ENCODE data around the gene SNAPIN. TPM values are rescaled to one million over a fixed set of nuclear protein-coding genes. Genes with fewer than 3 reads are reported as not detected.

SNAPIN gene
- polyA plus RNA-seq, 1 donor = 30.9 TPM

DNA sequence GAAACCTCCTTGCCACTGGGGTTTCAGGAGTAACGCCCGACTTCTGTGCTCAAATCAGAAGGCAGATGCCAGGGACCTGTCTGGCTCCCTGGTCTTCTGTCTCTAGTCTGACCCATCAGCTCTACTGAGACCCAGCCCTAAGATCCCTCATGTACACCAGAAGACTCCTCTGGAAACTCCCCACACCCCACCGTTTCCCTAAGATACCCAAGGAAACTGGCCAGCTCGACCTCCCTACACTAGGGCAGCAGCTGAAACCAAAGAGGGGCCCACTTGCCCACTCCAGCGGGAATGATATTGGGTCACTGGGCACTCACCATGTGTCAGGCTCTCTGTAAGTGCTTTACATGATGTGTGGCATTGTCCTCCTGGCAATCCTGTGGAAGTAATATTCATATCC is 45.1 kb upstream of the SNAPIN start:
- Histone ChIP-seq H3K27ac (ENCODE audit: low read length) (peak overlapping the region; percentile 94), H3K36me3 (ENCODE audit: control insufficient read depth, insufficient read depth, low read length) (no peaks in the 10 kb centered on the region), H3K27me3 (ENCODE audit: control insufficient read depth, insufficient read depth, low read length) (no peaks in the 10 kb centered on the region), H3K4me3 (ENCODE audit: low read length) (peak overlapping the region; percentile 76), H3K9me3 (ENCODE audit: control insufficient read depth, low read depth, low read length) (no peaks in the 10 kb centered on the region), H3K4me1 (ENCODE audit: control insufficient read depth, insufficient read depth, low read length) (peaks cover 70% of the 10 kb centered on the region)
- no CpG with 5 or more reads among the region's 5 CpGs for WGBS (ENCODE audit: insufficient coverage, low lambda C conversion rate)
- DNase-seq = no peak

DNA sequence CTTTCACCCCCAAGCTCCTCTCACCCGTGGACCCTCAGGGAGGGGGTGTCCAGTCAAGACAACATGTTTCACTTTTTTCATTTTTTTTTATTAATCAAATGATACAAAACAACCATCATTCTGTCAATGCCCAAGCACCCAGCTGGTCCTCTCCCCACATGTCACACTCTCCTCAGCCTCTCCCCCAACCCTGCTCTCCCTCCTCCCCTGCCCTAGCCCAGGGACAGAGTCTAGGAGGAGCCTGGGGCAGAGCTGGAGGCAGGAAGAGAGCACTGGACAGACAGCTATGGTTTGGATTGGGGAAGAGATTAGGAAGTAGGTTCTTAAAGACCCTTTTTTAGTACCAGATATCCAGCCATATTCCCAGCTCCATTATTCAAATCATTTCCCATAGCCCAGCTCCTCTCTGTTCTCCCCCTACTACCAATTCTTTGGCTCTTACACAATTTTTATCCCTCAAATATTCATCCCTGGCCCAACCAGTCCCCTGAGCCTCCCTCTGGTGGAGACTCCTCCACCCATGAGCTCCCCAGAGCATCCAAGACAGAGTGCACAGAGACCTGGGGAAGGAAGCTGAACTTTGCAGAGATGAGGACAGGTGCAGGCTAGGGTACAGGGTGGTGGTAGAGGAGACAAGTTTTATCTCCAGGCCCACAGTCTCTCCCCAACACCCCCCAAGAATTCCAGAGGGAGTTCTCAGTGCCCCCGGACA is 44.2 kb upstream of the SNAPIN start:
- peak overlapping the region; percentile 8 for H3K27ac ChIP-seq (ENCODE audit: low read length)
- H3K4me3 ChIP-seq (ENCODE audit: low read length) = peak overlapping the region; percentile 65
- no peaks in the 10 kb centered on the region for H3K27me3 ChIP-seq (ENCODE audit: control insufficient read depth, insufficient read depth, low read length)
- peak in 1 of 2 donors; percentile 46 for DNase-seq
- peaks cover 4% of the 10 kb centered on the region for H3K36me3 ChIP-seq (ENCODE audit: control insufficient read depth, insufficient read depth, low read length)
- 67% methylated on average over 1 of the region's 2 CpGs for WGBS (ENCODE audit: insufficient coverage, low lambda C conversion rate)
- H3K4me1 ChIP-seq (ENCODE audit: control insufficient read depth, insufficient read depth, low read length) = peaks cover 62% of the 10 kb centered on the region
- H3K9me3 ChIP-seq (ENCODE audit: control insufficient read depth, low read depth, low read length) = no peaks in the 10 kb centered on the region

DNA sequence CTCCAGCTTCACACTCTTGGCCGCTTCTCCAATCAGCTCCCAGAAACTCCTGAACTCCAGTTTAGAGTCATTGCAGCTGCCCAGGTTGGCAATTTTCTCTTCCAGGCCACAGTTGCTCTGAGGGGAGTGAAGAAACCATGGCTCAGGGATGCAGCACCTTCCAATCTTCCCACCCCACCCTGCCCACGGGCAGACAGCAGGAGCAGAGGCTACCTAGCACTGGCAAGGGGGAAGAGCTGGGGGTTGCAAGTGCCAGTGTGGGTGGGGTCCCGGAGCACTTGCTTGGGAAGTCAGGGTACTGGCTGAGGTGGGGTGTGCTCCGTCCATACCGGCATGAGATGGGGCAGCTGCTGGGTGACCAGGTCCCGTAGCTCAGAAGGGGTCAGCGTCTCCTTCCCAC is 43.6 kb upstream of the SNAPIN start:
- Histone ChIP-seq H3K36me3 (ENCODE audit: control insufficient read depth, insufficient read depth, low read length) (peaks cover 4% of the 10 kb centered on the region), H3K4me1 (ENCODE audit: control insufficient read depth, insufficient read depth, low read length) (peaks cover 57% of the 10 kb centered on the region), H3K4me3 (ENCODE audit: low read length) (peak overlapping the region; percentile 65), H3K27ac (ENCODE audit: low read length) (peak overlapping the region; percentile 8), H3K9me3 (ENCODE audit: control insufficient read depth, low read depth, low read length) (no peaks in the 10 kb centered on the region), H3K27me3 (ENCODE audit: control insufficient read depth, insufficient read depth, low read length) (no peaks in the 10 kb centered on the region)
- WGBS (ENCODE audit: insufficient coverage, low lambda C conversion rate) = no CpG with 5 or more reads among the region's 7 CpGs
- no peak for DNase-seq

DNA sequence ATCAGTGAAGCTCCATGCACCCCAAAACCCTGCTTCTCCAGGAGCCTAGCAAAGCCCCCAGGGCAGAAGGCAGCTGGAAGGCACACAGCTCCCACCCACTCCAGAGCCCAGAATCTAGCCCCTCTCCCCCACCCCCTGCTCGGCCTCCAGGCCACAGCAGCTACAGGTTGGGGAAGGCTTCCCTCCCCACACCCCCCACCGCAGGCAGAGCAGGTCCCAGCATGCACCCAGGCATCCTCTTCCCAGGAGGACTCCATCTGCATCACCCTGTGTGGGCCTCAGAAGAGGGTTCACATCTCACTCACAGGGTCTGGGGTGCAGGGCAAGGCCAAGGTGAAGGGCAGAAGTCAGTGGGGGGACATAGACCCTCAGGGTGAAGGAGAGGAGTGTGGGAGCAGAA is 43.1 kb upstream of the SNAPIN start:
- Histone ChIP-seq H3K4me1 (ENCODE audit: control insufficient read depth, insufficient read depth, low read length) (peaks cover 52% of the 10 kb centered on the region), H3K27me3 (ENCODE audit: control insufficient read depth, insufficient read depth, low read length) (no peaks in the 10 kb centered on the region), H3K4me3 (ENCODE audit: low read length) (peak overlapping the region; percentile 65), H3K27ac (ENCODE audit: low read length) (peak overlapping the region; percentile 94), H3K9me3 (ENCODE audit: control insufficient read depth, low read depth, low read length) (no peaks in the 10 kb centered on the region), H3K36me3 (ENCODE audit: control insufficient read depth, insufficient read depth, low read length) (peaks cover 4% of the 10 kb centered on the region)
- no CpG with 5 or more reads among the region's 2 CpGs for WGBS (ENCODE audit: insufficient coverage, low lambda C conversion rate)
- no peak for DNase-seq

DNA sequence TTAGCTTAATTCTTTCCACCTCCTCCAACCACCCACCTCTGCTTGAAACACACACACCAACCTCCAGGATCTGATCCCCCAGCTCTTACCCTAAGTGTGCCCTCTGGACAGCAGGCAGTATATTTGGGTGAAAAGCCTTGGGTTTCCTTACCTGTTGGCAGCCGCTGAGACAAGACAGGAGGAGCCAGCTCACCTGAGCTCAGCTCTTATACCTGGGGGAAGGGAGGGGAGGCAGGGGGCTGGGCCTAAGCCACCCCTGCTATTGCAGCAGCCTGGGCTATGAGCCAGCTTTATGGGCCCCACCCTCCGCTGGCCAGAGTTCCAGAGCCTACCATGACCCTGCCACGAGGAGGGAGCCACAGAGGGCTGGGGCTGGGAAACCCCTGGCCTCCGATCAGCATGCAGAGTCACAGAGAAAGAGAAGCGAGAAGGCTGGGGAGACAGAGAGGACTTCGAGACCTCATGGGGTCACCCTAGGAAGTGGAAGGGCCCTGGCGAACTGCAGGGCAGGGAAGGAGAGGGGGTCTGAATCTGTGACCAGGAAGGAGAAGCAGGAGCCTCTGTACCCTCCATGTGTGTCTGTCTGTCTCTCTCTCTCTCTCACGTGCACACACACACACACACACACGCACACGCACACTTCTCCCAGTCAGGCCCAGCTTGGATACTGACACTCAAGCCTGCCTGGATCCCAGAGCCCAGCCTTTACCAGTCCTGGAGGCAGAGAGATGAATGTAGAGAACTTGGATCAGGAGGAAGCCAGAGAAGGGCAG is 42.2 kb upstream of the SNAPIN start, which contains the start of gene S100A14:
TSS of gene S100A14 (minus strand) at position 182 of the 773 bp plus-strand sequence. CDS start 467 bp downstream, outside the sequence.
- Histone ChIP-seq H3K36me3 (ENCODE audit: control insufficient read depth, insufficient read depth, low read length) (peaks cover 4% of the 10 kb centered on the region), H3K4me3 (ENCODE audit: low read length) (peak within 1 kb of the TSS; percentile 65), H3K9me3 (ENCODE audit: control insufficient read depth, low read depth, low read length) (no peaks in the 10 kb centered on the region), H3K27me3 (ENCODE audit: control insufficient read depth, insufficient read depth, low read length) (no peaks in the 10 kb centered on the region), H3K4me1 (ENCODE audit: control insufficient read depth, insufficient read depth, low read length) (peaks cover 44% of the 10 kb centered on the region), H3K27ac (ENCODE audit: low read length) (peak within 1 kb of the TSS; percentile 94)
- DNase-seq = peak; percentile 95 to 97
- no CpG with 5 or more reads among the region's 10 CpGs for WGBS (ENCODE audit: insufficient coverage, low lambda C conversion rate)

DNA sequence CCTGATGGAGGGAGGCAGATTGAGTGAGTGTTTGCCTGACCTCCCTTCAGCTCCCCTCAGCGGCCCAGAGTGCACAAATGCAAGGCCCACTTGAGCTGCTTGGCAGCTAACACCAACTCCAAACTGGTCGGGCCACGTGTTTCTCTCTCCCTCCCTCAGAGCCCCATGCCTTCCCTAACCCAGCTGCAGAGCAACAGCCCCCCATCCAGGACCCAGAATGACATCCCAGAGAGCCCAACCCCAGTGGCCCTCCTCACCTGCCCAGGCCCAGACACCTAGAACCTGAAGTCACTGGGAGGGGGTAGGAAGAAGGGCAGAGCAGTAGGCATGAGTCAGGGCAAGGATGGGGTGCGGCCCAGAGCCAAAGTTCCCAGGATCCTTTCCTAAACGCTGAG is 41.6 kb upstream of the SNAPIN start:
- Histone ChIP-seq H3K36me3 (ENCODE audit: control insufficient read depth, insufficient read depth, low read length) (peaks cover 4% of the 10 kb centered on the region), H3K9me3 (ENCODE audit: control insufficient read depth, low read depth, low read length) (no peaks in the 10 kb centered on the region), H3K27me3 (ENCODE audit: control insufficient read depth, insufficient read depth, low read length) (no peaks in the 10 kb centered on the region), H3K27ac (ENCODE audit: low read length) (peak overlapping the region; percentile 94), H3K4me3 (ENCODE audit: low read length) (no peak overlapping the region), H3K4me1 (ENCODE audit: control insufficient read depth, insufficient read depth, low read length) (peaks cover 41% of the 10 kb centered on the region)
- 40% methylated on average over 1 of the region's 5 CpGs for WGBS (ENCODE audit: insufficient coverage, low lambda C conversion rate)
- no peak for DNase-seq

DNA sequence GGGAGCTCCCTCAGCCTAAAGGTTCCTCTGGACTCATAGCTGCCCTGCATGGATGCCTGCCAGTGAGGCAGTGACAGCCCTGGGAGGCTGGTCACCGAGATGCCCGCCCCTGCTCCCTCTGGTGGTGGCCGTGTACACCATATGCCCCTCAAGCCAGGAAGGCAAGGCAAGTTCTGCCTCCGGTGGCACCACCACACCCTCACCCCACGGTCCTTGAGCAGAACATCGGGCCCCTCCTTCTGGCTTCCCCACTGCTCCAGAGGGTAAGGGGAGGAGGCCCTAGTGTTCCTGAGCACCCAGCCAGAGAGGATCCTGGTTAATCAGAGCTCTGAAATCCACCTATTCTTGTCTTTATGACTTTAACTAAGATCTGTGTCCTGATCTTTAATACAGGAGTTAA is 40.8 kb upstream of the SNAPIN start:
- Histone ChIP-seq H3K27ac (ENCODE audit: low read length) (peak overlapping the region; percentile 94), H3K4me3 (ENCODE audit: low read length) (no peak overlapping the region), H3K9me3 (ENCODE audit: control insufficient read depth, low read depth, low read length) (no peaks in the 10 kb centered on the region), H3K4me1 (ENCODE audit: control insufficient read depth, insufficient read depth, low read length) (peaks cover 41% of the 10 kb centered on the region), H3K27me3 (ENCODE audit: control insufficient read depth, insufficient read depth, low read length) (no peaks in the 10 kb centered on the region), H3K36me3 (ENCODE audit: control insufficient read depth, insufficient read depth, low read length) (peaks cover 4% of the 10 kb centered on the region)
- no CpG with 5 or more reads among the region's 6 CpGs for WGBS (ENCODE audit: insufficient coverage, low lambda C conversion rate)
- DNase-seq = peak; percentile 58 to 68

DNA sequence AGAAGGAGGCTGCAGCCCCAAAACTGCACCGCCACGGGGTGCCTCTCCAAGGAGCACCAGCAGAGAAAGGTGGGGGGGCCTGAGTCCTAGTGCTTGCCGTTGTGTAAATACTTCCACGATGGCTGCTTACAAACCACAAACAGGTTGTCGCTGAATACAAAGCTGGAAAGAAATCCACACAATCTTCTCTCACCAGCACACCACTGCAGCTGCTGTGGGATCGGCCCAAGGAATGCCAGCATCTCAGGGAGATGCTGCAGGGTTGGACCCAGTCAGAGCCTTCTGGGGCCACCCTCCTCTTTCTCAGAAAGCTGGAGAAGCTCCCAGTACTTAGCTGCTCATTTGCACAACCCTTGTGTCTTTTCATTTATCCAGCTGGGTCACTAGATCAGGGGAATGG is 39.3 kb upstream of the SNAPIN start:
- WGBS (ENCODE audit: insufficient coverage, low lambda C conversion rate) = no CpG with 5 or more reads among the region's 6 CpGs
- no peak for DNase-seq
- H3K27me3 ChIP-seq (ENCODE audit: control insufficient read depth, insufficient read depth, low read length) = no peaks in the 10 kb centered on the region
- peaks cover 31% of the 10 kb centered on the region for H3K4me1 ChIP-seq (ENCODE audit: control insufficient read depth, insufficient read depth, low read length)
- H3K4me3 ChIP-seq (ENCODE audit: low read length) = no peak overlapping the region
- no peak overlapping the region for H3K27ac ChIP-seq (ENCODE audit: low read length)
- H3K36me3 ChIP-seq (ENCODE audit: control insufficient read depth, insufficient read depth, low read length) = peaks cover 13% of the 10 kb centered on the region
- H3K9me3 ChIP-seq (ENCODE audit: control insufficient read depth, low read depth, low read length) = no peaks in the 10 kb centered on the region

DNA sequence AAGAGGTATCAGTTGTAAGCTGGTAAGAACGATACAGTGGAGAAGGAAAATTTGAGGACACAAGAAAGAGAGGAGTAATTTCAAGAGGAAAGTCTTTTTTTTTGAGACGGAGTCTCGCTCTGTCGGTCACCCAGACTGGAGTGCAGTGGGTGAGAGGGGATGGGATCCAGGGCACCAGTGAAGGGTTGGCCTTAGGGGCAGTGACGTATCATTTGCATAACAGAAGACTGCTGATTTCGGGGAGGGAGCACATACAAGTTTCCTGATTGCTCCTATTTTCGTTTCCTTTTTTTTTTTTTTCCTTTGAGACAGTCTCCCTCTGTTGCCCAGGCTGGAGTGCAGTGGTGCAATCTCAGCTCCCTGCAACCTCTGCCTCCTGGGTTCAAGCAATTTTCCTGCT is 35.4 kb upstream of the SNAPIN start:
- DNase-seq = no peak
- Histone ChIP-seq H3K36me3 (ENCODE audit: control insufficient read depth, insufficient read depth, low read length) (peaks cover 20% of the 10 kb centered on the region), H3K27ac (ENCODE audit: low read length) (no peak overlapping the region), H3K4me1 (ENCODE audit: control insufficient read depth, insufficient read depth, low read length) (peaks cover 17% of the 10 kb centered on the region), H3K27me3 (ENCODE audit: control insufficient read depth, insufficient read depth, low read length) (no peaks in the 10 kb centered on the region), H3K9me3 (ENCODE audit: control insufficient read depth, low read depth, low read length) (no peaks in the 10 kb centered on the region), H3K4me3 (ENCODE audit: low read length) (no peak overlapping the region)
- WGBS (ENCODE audit: insufficient coverage, low lambda C conversion rate) = 86% methylated on average over 5 of the region's 7 CpGs

DNA sequence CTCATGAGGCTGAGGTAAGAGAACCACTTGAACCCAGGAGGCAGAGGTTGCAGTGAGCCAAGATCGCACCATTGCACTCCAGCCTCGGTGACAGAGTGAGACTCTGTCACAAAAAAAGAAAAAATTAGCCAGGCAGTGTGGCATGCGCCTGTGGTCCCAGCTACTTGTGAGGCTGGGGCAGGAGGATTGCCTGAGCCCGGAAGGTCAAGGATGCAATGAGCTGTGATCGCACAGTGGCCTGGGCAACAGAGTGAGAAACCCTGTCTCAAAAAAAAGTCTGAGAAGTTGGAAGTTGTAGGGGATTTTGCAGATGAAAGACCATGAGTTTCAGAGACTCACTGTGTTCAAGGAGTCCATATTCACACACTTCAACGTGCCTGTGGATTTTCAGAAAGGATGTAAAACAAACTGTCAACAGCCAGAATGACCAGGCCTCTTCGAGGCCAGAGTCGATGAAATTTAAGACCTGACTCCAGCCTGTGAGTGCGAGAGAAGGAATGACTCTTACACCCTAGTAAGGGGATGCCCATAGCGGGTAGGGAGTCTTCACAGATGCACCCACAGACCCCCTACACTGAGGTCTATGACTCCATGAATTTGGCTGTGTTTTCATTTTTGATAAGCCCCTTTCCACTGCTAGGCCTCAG is 33.4 kb upstream of the SNAPIN start:
- H3K36me3 ChIP-seq (ENCODE audit: control insufficient read depth, insufficient read depth, low read length) = peaks cover 16% of the 10 kb centered on the region
- H3K4me3 ChIP-seq (ENCODE audit: low read length) = no peak overlapping the region
- peaks cover 27% of the 10 kb centered on the region for H3K4me1 ChIP-seq (ENCODE audit: control insufficient read depth, insufficient read depth, low read length)
- no peak for DNase-seq
- H3K27me3 ChIP-seq (ENCODE audit: control insufficient read depth, insufficient read depth, low read length) = no peaks in the 10 kb centered on the region
- H3K27ac ChIP-seq (ENCODE audit: low read length) = no peak overlapping the region
- WGBS (ENCODE audit: insufficient coverage, low lambda C conversion rate) = no CpG with 5 or more reads among the region's 10 CpGs
- H3K9me3 ChIP-seq (ENCODE audit: control insufficient read depth, low read depth, low read length) = no peaks in the 10 kb centered on the region
